GM10266 (cell line): ENCODE data around the gene ZNF121.

Experiments used
- DNase-seq: peaks from one replicate; pipeline ENCODE4 v3.0.0; 2012; ENCODE audit errors: extremely low spot score
- CTCF ChIP-seq: IDR thresholded peaks from 2 replicates; pipeline ENCODE4 v1.5.1; 2012; ENCODE audit warnings: mild to moderate bottlenecking, low read depth; ENCODE audit not compliant: control insufficient read depth, insufficient read depth; ENCODE audit errors: missing control alignments

The ZNF121 gene

DNA sequence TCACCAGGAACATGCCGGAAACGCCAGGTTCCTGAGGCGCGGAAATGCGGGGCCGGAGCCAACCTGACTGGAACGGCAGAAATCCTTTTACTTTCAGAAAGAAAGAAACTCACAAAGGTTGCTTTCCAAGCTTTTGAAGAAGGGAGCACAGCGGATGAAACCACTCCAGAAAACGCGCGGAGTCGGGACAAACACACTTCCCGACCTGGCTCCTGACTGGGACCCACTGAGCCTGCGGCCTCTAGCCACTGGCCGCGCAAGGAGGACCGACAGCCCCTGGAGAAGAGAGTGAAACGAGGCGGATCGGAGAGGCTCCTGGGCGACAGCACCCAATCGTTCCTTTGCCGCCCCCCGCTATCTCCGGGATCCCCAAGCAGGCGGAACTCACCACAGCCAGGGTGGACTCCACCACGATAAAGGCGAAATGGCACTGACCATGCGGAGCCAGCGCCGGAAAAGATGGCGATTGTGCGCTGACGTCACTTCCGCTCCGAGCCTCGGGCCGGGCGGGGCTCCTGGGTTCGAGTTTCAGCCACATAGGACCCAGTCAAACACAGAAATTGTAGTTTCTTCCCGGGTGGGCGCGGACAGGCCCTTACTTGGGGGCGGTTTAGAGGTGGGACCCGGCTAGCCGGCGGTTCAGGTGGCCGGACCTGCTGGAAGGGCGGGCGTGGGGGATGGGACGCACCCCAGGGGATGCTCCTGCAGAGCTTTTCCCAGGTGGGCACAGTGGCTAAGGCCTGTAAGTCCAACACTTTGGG is at the start of gene ZNF121:
ZNF121 (minus strand) TSS at position 432 of the 761 bp plus-strand sequence. CDS start 16,407 bp downstream, outside the sequence.
- no peak for TF ChIP-seq CTCF
- peak; percentile 75 for DNase-seq

- TF ChIP-seq CTCF: no peak
- DNase-seq: no peak
Measured at GRCh38 chr19:9627856-9628255, 43.6 kb upstream of the ZNF121 start.

GRCh38 chr19:9622531-9622930 is 38.2 kb upstream of the ZNF121 start:
- no peak for DNase-seq
- no peak for TF ChIP-seq CTCF

GRCh38 chr19:9621156-9622037 is 37.1 kb upstream of the ZNF121 start, which contains the start of gene ZNF561:
ZNF561 (minus strand) TSS chr19:9621232; CDS start chr19:9619456, 1,776 bp downstream.
- TF ChIP-seq CTCF: no peak
- DNase-seq: peak; percentile 74

DNA sequence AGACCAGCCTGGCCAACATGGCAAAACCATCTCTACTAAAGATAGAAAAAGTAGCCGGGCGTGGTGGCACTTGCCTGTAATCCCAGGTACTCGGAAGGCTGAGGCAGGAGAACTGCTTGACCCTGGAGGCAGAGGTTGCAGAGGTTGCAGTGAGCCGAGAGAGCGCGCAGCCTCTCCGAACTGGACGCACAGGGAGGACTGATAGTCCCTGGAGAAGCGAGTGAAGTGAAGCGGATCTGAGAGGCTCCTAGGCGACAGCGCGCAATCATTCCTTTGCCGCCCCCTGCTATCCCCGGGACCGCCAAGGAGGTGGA is 36.5 kb upstream of the ZNF121 start:
- no peak for DNase-seq
- no peak for TF ChIP-seq CTCF

DNA sequence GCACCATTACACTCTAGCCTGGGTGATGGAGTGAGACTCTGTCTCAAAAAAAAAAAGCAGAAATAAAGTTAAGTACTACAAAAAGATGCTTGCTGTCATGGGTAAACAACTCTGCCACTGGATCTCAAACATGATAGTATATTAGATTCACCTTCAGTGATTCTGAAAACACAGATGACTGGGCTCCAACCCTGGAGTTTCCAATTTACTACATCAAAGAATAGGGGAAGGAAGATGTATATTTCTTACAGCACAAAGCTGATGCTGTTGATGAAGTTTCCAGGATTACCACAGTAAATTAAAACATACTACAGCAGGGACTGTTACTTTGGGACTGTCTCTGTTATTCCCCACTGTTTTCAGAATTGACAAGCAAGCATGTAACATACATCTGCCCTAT is 31.5 kb upstream of the ZNF121 start:
- TF ChIP-seq CTCF: no peak
- no peak for DNase-seq
